Measurements from ENCODE around the gene DLG4. TPM values are rescaled to one million over a fixed set of nuclear protein-coding genes. Genes with fewer than 3 reads are reported as not detected.

DLG4 gene
- total and polyA plus RNA-seq, 7 donors, result 1.6 to 27.4 (median 14.6) TPM

- no peak for TF ChIP-seq CTCF (IDR thresholded peaks at IDR 0.05)
- no peak for TF ChIP-seq POLR2AphosphoS5 (IDR thresholded peaks at IDR 0.05)
Measured at GRCh38 chr17:7243453-7243729, 23.8 kb upstream of the DLG4 start.

GRCh38 chr17:7242717-7243452, 23.2 kb upstream of the DLG4 start:
- 1 to 2% methylated on average over 49 of the region's 49 CpGs for WGBS, 2 donors
- H3K9me3 ChIP-seq, result no peaks in the 10 kb centered on the region
- H3K27me3 ChIP-seq, result no peaks in the 10 kb centered on the region
- peaks cover 0 to 31% (median 28%) of the 10 kb centered on the region in 4 donors for H3K4me1 ChIP-seq
- DNase-seq, result peak; percentile 99
- H3K27ac ChIP-seq, result peak overlapping the region; percentile 96 to 99 (median 98)
- TF ChIP-seq POLR2AphosphoS5 (IDR thresholded peaks at IDR 0.05), result peak; percentile 84 to 96 (median 92)
- TF ChIP-seq POLR2A (IDR thresholded peaks at IDR 0.05), result peak in 1 of 2 donors; percentile 64
- no peak for TF ChIP-seq CTCF (IDR thresholded peaks at IDR 0.05)
- TF ChIP-seq EP300 (IDR thresholded peaks at IDR 0.05), result peak in 2 of 4 donors; percentile 87 to 88
- peak overlapping the region; percentile 74 to 100 (median 94) for H3K4me3 ChIP-seq
- intact Hi-C loops (cut with DNase I), result loop anchor here (5.0 kb wide), 3 partner anchors 64 to 599 kb away; partner anchors contain the start of genes EIF5A and TMEM256
- H3K36me3 ChIP-seq, result peaks cover 20 to 49% (median 31%) of the 10 kb centered on the region in 4 donors

More at GRCh38 chr17:7243453-7243729, 23.8 kb upstream of the DLG4 start:
- intact Hi-C loops (cut with DNase I), result loop anchor here (5.0 kb wide), 3 partner anchors 64 to 599 kb away; partner anchors contain the start of genes EIF5A and TMEM256
- Histone ChIP-seq H3K4me3 (peak overlapping the region; percentile 74 to 100 (median 94)), H3K9me3 (no peaks in the 10 kb centered on the region), H3K27me3 (no peaks in the 10 kb centered on the region), H3K4me1 (peaks cover 0 to 31% (median 29%) of the 10 kb centered on the region in 4 donors), H3K36me3 (peaks cover 20 to 49% (median 31%) of the 10 kb centered on the region in 4 donors), H3K27ac (peak overlapping the region; percentile 96 to 99 (median 98))
- DNase-seq, result no peak
- WGBS, 2 donors, result 23 to 54% methylated on average over 2 of the region's 2 CpGs

GRCh38 chr17:7241783-7242716, 22.4 kb upstream of the DLG4 start, which contains the start of gene GABARAP:
Gene GABARAP, minus strand, starts transcription at chr17:7242449. Its CDS starts 119 bp downstream, at chr17:7242330.
- peak; percentile 97 for DNase-seq
- WGBS, 2 donors, result 0% methylated on average over 62 of the region's 62 CpGs
- intact Hi-C loops (cut with DNase I), result loop anchor here (5.0 kb wide), 3 partner anchors 65 to 600 kb away; partner anchors contain the start of genes EIF5A and TMEM256
- Histone ChIP-seq H3K27ac (peak within 1 kb of the TSS; percentile 96 to 99 (median 98)), H3K36me3 (peaks cover 20 to 50% (median 30%) of the 10 kb centered on the region in 4 donors), H3K4me1 (peaks cover 0 to 38% (median 35%) of the 10 kb centered on the region in 4 donors), H3K27me3 (no peaks in the 10 kb centered on the region), H3K9me3 (no peaks in the 10 kb centered on the region), H3K4me3 (peak within 1 kb of the TSS; percentile 74 to 100 (median 94))
- TF ChIP-seq CTCF (IDR thresholded peaks at IDR 0.05) (no peak), POLR2A (IDR thresholded peaks at IDR 0.05) (peak; percentile 71 to 77), EP300 (IDR thresholded peaks at IDR 0.05) (no peak), POLR2AphosphoS5 (IDR thresholded peaks at IDR 0.05) (peak; percentile 74 to 85 (median 80))

- 11 to 46% methylated on average over 9 of the region's 9 CpGs for WGBS, 2 donors
- Histone ChIP-seq H3K4me1 (peaks cover 0 to 41% (median 39%) of the 10 kb centered on the region in 4 donors), H3K27ac (peak overlapping the region; percentile 96 to 99 (median 98)), H3K4me3 (peak overlapping the region; percentile 74 to 100 (median 94)), H3K36me3 (peaks cover 19 to 51% (median 26%) of the 10 kb centered on the region in 4 donors), H3K27me3 (no peaks in the 10 kb centered on the region), H3K9me3 (no peaks in the 10 kb centered on the region)
- DNase-seq, result no peak
- TF ChIP-seq POLR2AphosphoS5 (IDR thresholded peaks at IDR 0.05) (no peak), POLR2A (IDR thresholded peaks at IDR 0.05) (no peak), EP300 (IDR thresholded peaks at IDR 0.05) (no peak), CTCF (IDR thresholded peaks at IDR 0.05) (no peak)
- intact Hi-C loops (cut with DNase I), result loop anchor here (5.0 kb wide), 3 partner anchors 66 to 601 kb away; partner anchors contain the start of genes EIF5A and TMEM256
Measured at GRCh38 chr17:7241090-7241733, 21.6 kb upstream of the DLG4 start.
